ENCODE data around the gene KCNC1. TPM values are rescaled to one million over a fixed set of nuclear protein-coding genes. Genes with fewer than 3 reads are reported as not detected.

Gene KCNC1
- total and polyA plus RNA-seq, 2 experiments from 2014 or later, result 0.11 TPM; not detected in 1

DNA sequence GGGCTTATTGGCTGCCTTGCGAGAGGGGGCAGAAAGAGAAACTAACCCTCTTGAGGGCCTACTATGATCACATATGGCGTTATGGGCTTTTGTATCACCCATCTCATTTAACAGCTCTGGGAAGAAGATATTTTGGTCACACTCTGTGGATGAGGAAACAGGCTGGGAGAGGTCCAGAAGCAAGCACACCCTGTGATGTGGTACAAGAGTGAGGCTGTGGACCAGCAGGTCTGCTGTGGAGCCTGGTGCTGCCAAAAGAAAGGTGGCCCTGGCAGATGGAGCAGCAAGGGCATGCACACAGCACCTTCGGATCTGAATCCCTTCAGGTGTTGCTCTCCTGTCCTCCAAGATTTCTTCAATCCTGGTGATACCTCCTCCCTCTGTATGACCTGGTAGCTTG lies 64.1 kb downstream of the KCNC1 start:
- Mint-ChIP-seq H3K9me3 (peaks cover 5% of the 10 kb centered on the region; the same call in 1 of the 3 replicates), H3K27me3 (ENCODE audit: insufficient read depth, low read depth, poor library complexity) (peaks cover 14% of the 10 kb centered on the region), H3K4me1 (peaks cover 19% of the 10 kb centered on the region), H3K27ac (no peak overlapping the region), H3K36me3 (ENCODE audit: low read depth) (peaks cover 5% of the 10 kb centered on the region; the same call in 1 of the 3 replicates), H3K4me3 (no peak overlapping the region)
- Histone ChIP-seq H3F3A (replicated peaks; ENCODE audit: low read depth) (no peaks in the 10 kb centered on the region), H3K4me1 (ENCODE audit: insufficient read depth) (peaks cover 10% of the 10 kb centered on the region), H2AFZ (no peak overlapping the region), H3K27ac (ENCODE audit: low read depth) (no peak overlapping the region), H3K36me3 (ENCODE audit: insufficient read depth) (no peaks in the 10 kb centered on the region), H3K4me2 (no peak overlapping the region), H3K79me2 (replicated peaks; ENCODE audit: insufficient read depth) (no peaks in the 10 kb centered on the region), H3K27me3 (ENCODE audit: insufficient read depth) (no peaks in the 10 kb centered on the region), H4K20me1 (replicated peaks; ENCODE audit: insufficient read depth) (0 out of 2 replicates have a peak, but pooled peaks cover 3% of the 10 kb centered on the region), H3K4me3 (no peak overlapping the region), H3K9me2 (ENCODE audit: insufficient read depth) (0 out of 2 replicates have a peak, but pooled peaks cover 5% of the 10 kb centered on the region)
- TF ChIP-seq EZH2phosphoT487 (IDR thresholded peaks at IDR 0.05; ENCODE audit: unreplicated experiment), result no peak
- TF ChIP-seq CREB1 (CRISPR knock-in tag; IDR thresholded peaks at IDR 0.05; ENCODE audit: low read depth), result no peak
- TF ChIP-seq, protein P1, sequence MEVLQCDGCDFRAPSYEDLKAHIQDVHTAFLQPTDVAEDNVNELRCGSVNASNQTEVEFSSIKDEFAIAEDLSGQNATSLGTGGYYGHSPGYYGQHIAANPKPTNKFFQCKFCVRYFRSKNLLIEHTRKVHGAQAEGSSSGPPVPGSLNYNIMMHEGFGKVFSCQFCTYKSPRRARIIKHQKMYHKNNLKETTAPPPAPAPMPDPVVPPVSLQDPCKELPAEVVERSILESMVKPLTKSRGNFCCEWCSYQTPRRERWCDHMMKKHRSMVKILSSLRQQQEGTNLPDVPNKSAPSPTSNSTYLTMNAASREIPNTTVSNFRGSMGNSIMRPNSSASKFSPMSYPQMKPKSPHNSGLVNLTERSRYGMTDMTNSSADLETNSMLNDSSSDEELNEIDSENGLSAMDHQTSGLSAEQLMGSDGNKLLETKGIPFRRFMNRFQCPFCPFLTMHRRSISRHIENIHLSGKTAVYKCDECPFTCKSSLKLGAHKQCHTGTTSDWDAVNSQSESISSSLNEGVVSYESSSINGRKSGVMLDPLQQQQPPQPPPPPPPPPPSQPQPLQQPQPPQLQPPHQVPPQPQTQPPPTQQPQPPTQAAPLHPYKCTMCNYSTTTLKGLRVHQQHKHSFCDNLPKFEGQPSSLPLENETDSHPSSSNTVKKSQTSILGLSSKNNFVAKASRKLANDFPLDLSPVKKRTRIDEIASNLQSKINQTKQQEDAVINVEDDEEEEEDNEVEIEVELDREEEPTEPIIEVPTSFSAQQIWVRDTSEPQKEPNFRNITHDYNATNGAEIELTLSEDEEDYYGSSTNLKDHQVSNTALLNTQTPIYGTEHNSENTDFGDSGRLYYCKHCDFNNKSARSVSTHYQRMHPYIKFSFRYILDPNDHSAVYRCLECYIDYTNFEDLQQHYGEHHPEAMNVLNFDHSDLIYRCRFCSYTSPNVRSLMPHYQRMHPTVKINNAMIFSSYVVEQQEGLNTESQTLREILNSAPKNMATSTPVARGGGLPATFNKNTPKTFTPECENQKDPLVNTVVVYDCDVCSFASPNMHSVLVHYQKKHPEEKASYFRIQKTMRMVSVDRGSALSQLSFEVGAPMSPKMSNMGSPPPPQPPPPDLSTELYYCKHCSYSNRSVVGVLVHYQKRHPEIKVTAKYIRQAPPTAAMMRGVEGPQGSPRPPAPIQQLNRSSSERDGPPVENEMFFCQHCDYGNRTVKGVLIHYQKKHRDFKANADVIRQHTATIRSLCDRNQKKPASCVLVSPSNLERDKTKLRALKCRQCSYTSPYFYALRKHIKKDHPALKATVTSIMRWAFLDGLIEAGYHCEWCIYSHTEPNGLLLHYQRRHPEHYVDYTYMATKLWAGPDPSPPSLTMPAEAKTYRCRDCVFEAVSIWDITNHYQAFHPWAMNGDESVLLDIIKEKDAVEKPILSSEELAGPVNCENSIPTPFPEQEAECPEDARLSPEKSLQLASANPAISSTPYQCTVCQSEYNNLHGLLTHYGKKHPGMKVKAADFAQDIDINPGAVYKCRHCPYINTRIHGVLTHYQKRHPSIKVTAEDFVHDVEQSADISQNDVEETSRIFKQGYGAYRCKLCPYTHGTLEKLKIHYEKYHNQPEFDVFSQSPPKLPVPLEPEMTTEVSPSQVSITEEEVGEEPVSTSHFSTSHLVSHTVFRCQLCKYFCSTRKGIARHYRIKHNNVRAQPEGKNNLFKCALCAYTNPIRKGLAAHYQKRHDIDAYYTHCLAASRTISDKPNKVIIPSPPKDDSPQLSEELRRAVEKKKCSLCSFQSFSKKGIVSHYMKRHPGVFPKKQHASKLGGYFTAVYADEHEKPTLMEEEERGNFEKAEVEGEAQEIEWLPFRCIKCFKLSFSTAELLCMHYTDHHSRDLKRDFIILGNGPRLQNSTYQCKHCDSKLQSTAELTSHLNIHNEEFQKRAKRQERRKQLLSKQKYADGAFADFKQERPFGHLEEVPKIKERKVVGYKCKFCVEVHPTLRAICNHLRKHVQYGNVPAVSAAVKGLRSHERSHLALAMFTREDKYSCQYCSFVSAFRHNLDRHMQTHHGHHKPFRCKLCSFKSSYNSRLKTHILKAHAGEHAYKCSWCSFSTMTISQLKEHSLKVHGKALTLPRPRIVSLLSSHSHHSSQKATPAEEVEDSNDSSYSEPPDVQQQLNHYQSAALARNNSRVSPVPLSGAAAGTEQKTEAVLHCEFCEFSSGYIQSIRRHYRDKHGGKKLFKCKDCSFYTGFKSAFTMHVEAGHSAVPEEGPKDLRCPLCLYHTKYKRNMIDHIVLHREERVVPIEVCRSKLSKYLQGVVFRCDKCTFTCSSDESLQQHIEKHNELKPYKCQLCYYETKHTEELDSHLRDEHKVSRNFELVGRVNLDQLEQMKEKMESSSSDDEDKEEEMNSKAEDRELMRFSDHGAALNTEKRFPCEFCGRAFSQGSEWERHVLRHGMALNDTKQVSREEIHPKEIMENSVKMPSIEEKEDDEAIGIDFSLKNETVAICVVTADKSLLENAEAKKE (CRISPR knock-in tag; IDR thresholded peaks at IDR 0.05), result no peak
- TF ChIP-seq, protein P2, sequence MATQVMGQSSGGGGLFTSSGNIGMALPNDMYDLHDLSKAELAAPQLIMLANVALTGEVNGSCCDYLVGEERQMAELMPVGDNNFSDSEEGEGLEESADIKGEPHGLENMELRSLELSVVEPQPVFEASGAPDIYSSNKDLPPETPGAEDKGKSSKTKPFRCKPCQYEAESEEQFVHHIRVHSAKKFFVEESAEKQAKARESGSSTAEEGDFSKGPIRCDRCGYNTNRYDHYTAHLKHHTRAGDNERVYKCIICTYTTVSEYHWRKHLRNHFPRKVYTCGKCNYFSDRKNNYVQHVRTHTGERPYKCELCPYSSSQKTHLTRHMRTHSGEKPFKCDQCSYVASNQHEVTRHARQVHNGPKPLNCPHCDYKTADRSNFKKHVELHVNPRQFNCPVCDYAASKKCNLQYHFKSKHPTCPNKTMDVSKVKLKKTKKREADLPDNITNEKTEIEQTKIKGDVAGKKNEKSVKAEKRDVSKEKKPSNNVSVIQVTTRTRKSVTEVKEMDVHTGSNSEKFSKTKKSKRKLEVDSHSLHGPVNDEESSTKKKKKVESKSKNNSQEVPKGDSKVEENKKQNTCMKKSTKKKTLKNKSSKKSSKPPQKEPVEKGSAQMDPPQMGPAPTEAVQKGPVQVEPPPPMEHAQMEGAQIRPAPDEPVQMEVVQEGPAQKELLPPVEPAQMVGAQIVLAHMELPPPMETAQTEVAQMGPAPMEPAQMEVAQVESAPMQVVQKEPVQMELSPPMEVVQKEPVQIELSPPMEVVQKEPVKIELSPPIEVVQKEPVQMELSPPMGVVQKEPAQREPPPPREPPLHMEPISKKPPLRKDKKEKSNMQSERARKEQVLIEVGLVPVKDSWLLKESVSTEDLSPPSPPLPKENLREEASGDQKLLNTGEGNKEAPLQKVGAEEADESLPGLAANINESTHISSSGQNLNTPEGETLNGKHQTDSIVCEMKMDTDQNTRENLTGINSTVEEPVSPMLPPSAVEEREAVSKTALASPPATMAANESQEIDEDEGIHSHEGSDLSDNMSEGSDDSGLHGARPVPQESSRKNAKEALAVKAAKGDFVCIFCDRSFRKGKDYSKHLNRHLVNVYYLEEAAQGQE (IDR thresholded peaks at IDR 0.05; ENCODE audit: unreplicated experiment), result no peak
- no peak for TF ChIP-seq POLR2AphosphoS5 (IDR thresholded peaks at IDR 0.05; ENCODE audit: low read depth)
- no peak for TF ChIP-seq ZNF114 (CRISPR knock-in tag; IDR thresholded peaks at IDR 0.05)
- TF ChIP-seq NANOG (IDR thresholded peaks at IDR 0.05; ENCODE audit: borderline replicate concordance), result no peak
- no peak for DNase-seq (ENCODE audit: low spot score)
- no peak for ATAC-seq

Data from GM23338 (cell line).